Upper lobe of left lung (tissue), 6 donors: ENCODE data around the gene GADD45GIP1. TPM values are rescaled to one million over a fixed set of nuclear protein-coding genes. Genes with fewer than 3 reads are reported as not detected.

Source experiments
- ATAC-seq, 2 donors: fragments of 200-7000 bp; cut with Tn5 transposase; one replicate each; pipeline ENCODE4 v1.9.1; 2022; ENCODE audit warnings: mild to moderate bottlenecking in 2 of 2, moderate library complexity in 2 of 2; ENCODE audit not compliant: low FRiP score in 2 of 2
- DNase-seq, 2 donors: peaks; one replicate each; pipeline ENCODE4 v3.0.0-alpha.2; 2019 to 2020
- H3K27ac ChIP-seq, 4 donors: fragments of 200-600 bp; sonication (generic); one replicate each; pipeline ENCODE4 v1.5.1; 2016 to 2019
- H3K27me3 ChIP-seq, 4 donors: fragments of 200-600 bp; sonication (generic); one replicate each; pipeline ENCODE4 v1.5.1; 2017 to 2019
- H3K36me3 ChIP-seq, 4 donors: fragments of 200-600 bp; sonication (generic); one replicate each; pipeline ENCODE4 v1.5.1; 2016 to 2019
- H3K4me1 ChIP-seq, 4 donors: fragments of 200-600 bp; sonication (generic); one replicate each; pipeline ENCODE4 v1.5.1; 2018 to 2019
- H3K4me3 ChIP-seq, 4 donors: fragments of 200-600 bp; sonication (generic); one replicate each; pipeline ENCODE4 v1.5.1; 2017 to 2019; ENCODE audit warnings: mild to moderate bottlenecking in 2 of 4, moderate library complexity in 1 of 4
- H3K9me3 ChIP-seq, 4 donors: fragments of 200-600 bp; sonication (generic); one replicate each; pipeline ENCODE4 v1.5.1; 2018 to 2019
- EP300 ChIP-seq, 4 donors: sonication (generic); formaldehyde crosslinking; IDR thresholded peaks; one replicate each; pipeline ENCODE4 v1.5.1; 2017; ENCODE audit warnings: antibody characterized with exemption in 4 of 4, control low read depth in 2 of 4
- POLR2A ChIP-seq, 4 donors: fragments of 450-650 bp; IDR thresholded peaks; one replicate each; pipeline ENCODE4 v1.5.1; 2016 to 2017; ENCODE audit warnings: antibody characterized with exemption in 4 of 4, mild to moderate bottlenecking in 2 of 4
- POLR2AphosphoS5 ChIP-seq, 2 donors: sonication (generic); formaldehyde crosslinking; IDR thresholded peaks; one replicate each; pipeline ENCODE4 v1.5.1; 2017; ENCODE audit warnings: antibody characterized with exemption in 2 of 2
- WGBS, 2 donors: methylation state at CpG; one replicate each; pipeline ENCODE4 v1.1.5; 2017 to 2018; 5-methylcytosine and 5-hydroxymethylcytosine counted together
- total RNA-seq, 6 donors: library from RNA; depleted of rRNA in 4 of 6; stranded (reverse); fragments of >200 nt in 4 of 6; gene quantifications; one replicate each; pipeline versions ENCODE4 v1.1.0 to v1.2.1, GENCODE V29; 2016 to 2021
- TF ChIP-seq, protein P1 (sequence below), 6 experiments: fragments of 450-650 bp in 4 of 6; fragments of 200-600 bp in 2 of 6; sonication (generic) in 2 of 6; IDR thresholded peaks; one replicate each; pipeline ENCODE4 v1.5.1; 2016 to 2019; ENCODE audit warnings: antibody characterized with exemption in 6 of 6
- donor health status: DM: no; HTN: no; CAD: no; lungs with moderate emphysema.
- donor health status: DM: no; HTN: yes; CAD: no; lungs with severe emphysema.

Gene GADD45GIP1
- total RNA-seq, 6 donors from 2014 or later: 15.3 to 43.8 (median 26.6) TPM

DNA sequence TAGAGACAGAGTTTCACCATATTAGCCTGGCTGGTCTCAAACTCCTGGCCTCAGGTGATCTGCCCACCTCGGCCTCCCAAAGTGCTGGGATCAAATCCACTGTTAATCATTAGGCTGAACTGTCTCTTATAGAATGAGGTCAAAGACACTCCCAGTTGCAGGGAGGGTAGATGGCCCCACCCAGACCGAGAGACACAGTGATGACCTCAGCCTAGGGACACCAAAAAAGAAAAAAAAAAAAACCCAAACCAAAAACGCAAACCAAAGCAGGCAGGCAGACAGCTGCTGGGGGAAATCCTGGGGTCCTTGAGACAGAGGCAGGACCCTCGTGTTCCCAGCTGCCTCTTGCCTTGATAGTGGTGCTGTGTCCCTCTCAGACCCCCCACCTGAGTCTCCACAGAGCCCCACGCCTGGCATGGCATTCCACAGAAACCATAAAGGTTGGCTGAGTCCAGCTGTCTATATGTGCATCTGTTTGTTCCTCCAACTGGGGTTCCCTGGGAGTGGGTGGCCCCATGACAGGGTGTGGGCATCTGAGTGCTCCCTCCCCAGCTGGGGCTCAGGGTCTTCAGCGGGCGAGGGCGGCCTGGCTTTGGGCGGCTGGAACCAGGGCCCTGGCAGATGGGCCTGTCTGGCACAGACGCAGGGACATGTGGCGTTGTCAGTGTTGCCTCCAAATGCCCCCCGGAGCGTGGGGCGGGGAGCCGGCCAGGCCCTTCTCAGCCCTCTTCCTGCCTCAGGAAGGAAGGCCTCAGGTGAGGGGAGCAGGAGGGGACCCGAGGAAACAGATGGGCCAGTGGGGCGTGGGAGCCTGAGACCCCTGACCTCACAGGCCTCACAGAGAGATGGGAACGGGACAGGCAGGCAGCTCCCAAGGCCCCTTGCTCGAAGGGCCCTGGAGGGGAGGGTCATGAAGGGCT, 17.5 kb upstream of the GADD45GIP1 start:
- TF ChIP-seq POLR2A (IDR thresholded peaks at IDR 0.05) (no peak), EP300 (IDR thresholded peaks at IDR 0.05) (no peak), POLR2AphosphoS5 (IDR thresholded peaks at IDR 0.05) (no peak)
- TF ChIP-seq, protein P1, sequence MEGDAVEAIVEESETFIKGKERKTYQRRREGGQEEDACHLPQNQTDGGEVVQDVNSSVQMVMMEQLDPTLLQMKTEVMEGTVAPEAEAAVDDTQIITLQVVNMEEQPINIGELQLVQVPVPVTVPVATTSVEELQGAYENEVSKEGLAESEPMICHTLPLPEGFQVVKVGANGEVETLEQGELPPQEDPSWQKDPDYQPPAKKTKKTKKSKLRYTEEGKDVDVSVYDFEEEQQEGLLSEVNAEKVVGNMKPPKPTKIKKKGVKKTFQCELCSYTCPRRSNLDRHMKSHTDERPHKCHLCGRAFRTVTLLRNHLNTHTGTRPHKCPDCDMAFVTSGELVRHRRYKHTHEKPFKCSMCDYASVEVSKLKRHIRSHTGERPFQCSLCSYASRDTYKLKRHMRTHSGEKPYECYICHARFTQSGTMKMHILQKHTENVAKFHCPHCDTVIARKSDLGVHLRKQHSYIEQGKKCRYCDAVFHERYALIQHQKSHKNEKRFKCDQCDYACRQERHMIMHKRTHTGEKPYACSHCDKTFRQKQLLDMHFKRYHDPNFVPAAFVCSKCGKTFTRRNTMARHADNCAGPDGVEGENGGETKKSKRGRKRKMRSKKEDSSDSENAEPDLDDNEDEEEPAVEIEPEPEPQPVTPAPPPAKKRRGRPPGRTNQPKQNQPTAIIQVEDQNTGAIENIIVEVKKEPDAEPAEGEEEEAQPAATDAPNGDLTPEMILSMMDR (IDR thresholded peaks at IDR 0.05): no peak
- H3K27me3 ChIP-seq: no peaks in the 10 kb centered on the region
- DNase-seq: peak in 1 of 2 donors; percentile 84
- H3K9me3 ChIP-seq: no peaks in the 10 kb centered on the region
- no peaks in the 10 kb centered on the region for H3K36me3 ChIP-seq
- no peak overlapping the region for H3K27ac ChIP-seq
- 61 to 71% methylated on average over 8 to 15 of the region's 19 CpGs for WGBS, 2 donors
- ATAC-seq: no peak
- peaks cover 0 to 3% (median 0%) of the 10 kb centered on the region in 4 donors for H3K4me1 ChIP-seq
- no peak overlapping the region for H3K4me3 ChIP-seq

DNA sequence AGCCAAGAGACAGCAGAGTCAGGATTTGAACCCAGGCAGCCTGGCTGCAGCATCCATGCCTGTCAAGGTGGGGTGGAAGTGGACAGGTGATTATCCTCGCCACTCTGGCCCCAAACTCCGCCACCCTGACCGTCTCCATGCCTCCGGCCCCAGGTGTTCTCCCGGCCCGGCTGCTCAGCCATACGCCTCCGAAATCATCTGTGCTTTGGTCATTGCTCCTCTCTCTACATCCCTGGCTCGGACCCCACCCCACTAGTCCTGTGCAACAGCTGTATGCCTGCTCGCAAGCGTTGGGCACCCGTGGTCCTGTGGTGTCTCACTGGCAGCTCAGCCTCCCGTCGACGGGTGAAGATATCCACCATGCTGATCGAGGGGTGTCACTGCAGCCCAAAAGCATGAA, 16.2 kb upstream of the GADD45GIP1 start:
- H3K27ac ChIP-seq: no peak overlapping the region
- H3K36me3 ChIP-seq: no peaks in the 10 kb centered on the region
- H3K27me3 ChIP-seq: no peaks in the 10 kb centered on the region
- WGBS, 2 donors: 87 to 89% methylated on average over 16 of the region's 16 CpGs
- no peak overlapping the region for H3K4me3 ChIP-seq
- DNase-seq: no peak
- H3K4me1 ChIP-seq: peaks cover 0 to 3% (median 0%) of the 10 kb centered on the region in 4 donors
- TF ChIP-seq, protein P1 (IDR thresholded peaks at IDR 0.05): no peak
- TF ChIP-seq EP300 (IDR thresholded peaks at IDR 0.05) (no peak), POLR2A (IDR thresholded peaks at IDR 0.05) (no peak), POLR2AphosphoS5 (IDR thresholded peaks at IDR 0.05) (no peak)
- ATAC-seq: no peak
- H3K9me3 ChIP-seq: no peaks in the 10 kb centered on the region

DNA sequence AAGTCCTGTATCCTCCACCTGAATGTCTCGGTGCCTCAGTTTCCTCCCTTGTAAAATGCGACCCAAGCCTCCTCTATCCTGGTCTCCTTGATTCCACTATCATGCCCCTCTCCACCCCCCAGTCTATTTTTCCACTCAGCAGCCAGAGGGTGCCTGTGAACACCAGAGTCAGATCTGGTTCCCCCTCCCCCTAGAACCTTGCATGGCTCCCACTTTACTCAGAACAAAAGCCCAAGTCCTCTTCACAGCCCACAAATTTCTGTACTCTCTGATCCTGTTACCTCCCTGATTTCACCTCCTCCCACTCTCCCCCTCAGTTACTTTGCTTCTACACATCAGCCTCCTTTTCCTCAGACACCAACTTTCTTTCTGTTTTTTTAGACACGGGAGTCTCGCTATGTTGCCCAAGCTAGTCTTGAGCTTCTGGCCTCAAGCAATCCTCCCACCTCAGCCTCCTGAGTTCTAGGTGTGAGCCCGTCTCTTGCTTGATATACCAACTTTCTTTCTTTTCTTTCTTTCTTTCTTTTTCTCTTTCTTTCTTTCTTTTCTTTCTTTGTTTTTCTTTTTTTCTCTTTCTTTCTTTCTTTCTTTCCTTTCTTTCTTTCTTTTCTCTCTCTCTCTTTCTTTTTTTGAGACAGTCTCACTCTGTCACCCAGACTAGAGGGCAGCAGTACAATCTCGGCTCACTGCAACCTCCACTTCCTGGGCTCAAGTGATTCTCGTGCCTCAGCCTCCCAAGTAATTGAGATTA, 13.2 kb upstream of the GADD45GIP1 start:
- TF ChIP-seq POLR2A (IDR thresholded peaks at IDR 0.05): no peak
- no peak for TF ChIP-seq POLR2AphosphoS5 (IDR thresholded peaks at IDR 0.05)
- TF ChIP-seq, protein P1 (IDR thresholded peaks at IDR 0.05): no peak
- peaks cover 3 to 6% (median 5%) of the 10 kb centered on the region in 4 donors for H3K4me1 ChIP-seq
- H3K27ac ChIP-seq: no peak overlapping the region
- DNase-seq (no peak), ATAC-seq (no peak)
- whole genome bisulfite sequencing, 2 donors: 86 to 93% methylated on average over 7 of the region's 7 CpGs
- H3K36me3 ChIP-seq: no peaks in the 10 kb centered on the region
- H3K4me3 ChIP-seq: no peak overlapping the region
- H3K27me3 ChIP-seq: no peaks in the 10 kb centered on the region
- no peaks in the 10 kb centered on the region for H3K9me3 ChIP-seq

- H3K4me3 ChIP-seq: no peak within 1 kb of the TSS
- H3K36me3 ChIP-seq: no peaks in the 10 kb centered on the region
- no peaks in the 10 kb centered on the region for H3K9me3 ChIP-seq
- H3K27me3 ChIP-seq: no peaks in the 10 kb centered on the region
- WGBS, 2 donors: 56 to 64% methylated on average over 12 to 13 of the region's 14 CpGs
- no peak within 1 kb of the TSS for H3K27ac ChIP-seq
- TF ChIP-seq, protein P1 (IDR thresholded peaks at IDR 0.05): no peak
- TF ChIP-seq EP300 (IDR thresholded peaks at IDR 0.05): no peak
- no peak for TF ChIP-seq POLR2A (IDR thresholded peaks at IDR 0.05)
- TF ChIP-seq POLR2AphosphoS5 (IDR thresholded peaks at IDR 0.05): no peak
- peak in 1 of 2 donors; percentile 20 for ATAC-seq
- peaks cover 3 to 11% (median 8%) of the 10 kb centered on the region in 4 donors for H3K4me1 ChIP-seq
- DNase-seq: no peak
These were observed 12.4 kb upstream of the GADD45GIP1 start, which contains the start of gene DAND5 for GRCh38 chr19:12969292-12969988. Gene DAND5 (plus strand): TSS chr19:12969576. CDS start chr19:12969661, 85 bp downstream.
